ENCODE results near the gene HS3ST4.

The HS3ST4 gene

DNA sequence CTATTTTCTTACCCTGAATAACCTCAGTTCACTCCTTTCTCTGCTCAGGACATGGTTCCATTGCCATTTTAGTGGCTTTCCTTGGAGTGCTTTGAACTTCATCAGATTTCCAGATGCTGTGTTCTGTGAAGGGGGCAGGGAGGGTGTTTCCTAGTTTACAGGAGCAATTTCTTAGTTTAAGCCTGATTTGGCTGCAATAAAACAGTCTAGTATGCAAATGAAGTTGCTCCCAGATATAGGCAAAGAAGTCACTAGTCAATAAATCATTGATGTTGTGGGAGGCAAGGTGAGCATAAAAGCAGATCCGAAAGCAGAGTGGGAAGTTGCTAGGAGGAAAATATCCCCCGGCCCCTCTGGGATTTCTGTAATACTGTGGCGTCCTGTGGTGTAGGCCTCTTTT, 202.3 kb downstream of the HS3ST4 start:
- DNase-seq (ENCODE audit: low read depth in 3 of 3), result no peak

- DNase-seq (ENCODE audit: low read depth in 3 of 3), result no peak
Measured at GRCh38 chr16:25895380-25895779, 203.6 kb downstream of the HS3ST4 start.

- no peak for DNase-seq (ENCODE audit: low read depth in 3 of 3)
Measured at GRCh38 chr16:25896411-25896810, 204.7 kb downstream of the HS3ST4 start.

- no peak for DNase-seq (ENCODE audit: low read depth in 3 of 3)
Measured at GRCh38 chr16:25897702-25898101, 205.9 kb downstream of the HS3ST4 start.

GRCh38 chr16:25905810-25906209, 214.1 kb downstream of the HS3ST4 start:
- no peak for DNase-seq (ENCODE audit: low read depth in 3 of 3)

GRCh38 chr16:25910971-25911370, 219.2 kb downstream of the HS3ST4 start:
- DNase-seq (ENCODE audit: low read depth in 3 of 3), result no peak

- DNase-seq (ENCODE audit: low read depth in 3 of 3), result no peak
Measured at GRCh38 chr16:25912321-25912720, 220.6 kb downstream of the HS3ST4 start.

DNA sequence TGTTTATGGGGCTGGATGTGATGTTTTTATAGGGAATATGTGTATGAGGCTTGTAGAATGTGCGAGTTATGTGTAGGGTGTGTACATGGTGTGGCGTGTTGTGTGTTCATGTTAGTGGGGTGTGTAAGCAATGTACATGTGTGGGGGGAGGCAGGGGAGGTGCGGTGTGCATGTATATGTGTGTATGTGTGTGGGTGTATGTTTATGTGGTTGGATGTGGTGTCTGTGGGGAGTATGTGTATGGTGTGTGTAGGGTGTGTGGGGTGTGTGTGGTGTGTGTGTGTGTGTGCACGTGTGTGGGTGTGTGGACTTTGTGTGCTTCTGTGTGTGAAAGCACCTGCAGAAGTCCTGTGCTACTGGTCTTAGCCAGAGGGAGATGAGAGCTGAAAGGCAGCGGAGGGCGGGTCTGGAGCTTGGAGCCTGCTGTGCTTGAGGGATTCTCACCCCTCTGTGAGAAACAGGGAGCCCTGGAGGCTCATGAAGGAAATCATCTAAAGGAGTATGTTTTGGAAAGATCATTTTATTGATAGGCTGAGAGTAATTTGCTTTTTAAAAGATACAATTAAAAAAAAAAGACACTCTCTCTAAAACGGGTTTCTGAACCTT, 222.7 kb downstream of the HS3ST4 start:
- DNase-seq (ENCODE audit: low read depth in 3 of 3), result no peak

GRCh38 chr16:25916037-25916436, 224.3 kb downstream of the HS3ST4 start:
- DNase-seq (ENCODE audit: low read depth in 3 of 3), result no peak

DNA sequence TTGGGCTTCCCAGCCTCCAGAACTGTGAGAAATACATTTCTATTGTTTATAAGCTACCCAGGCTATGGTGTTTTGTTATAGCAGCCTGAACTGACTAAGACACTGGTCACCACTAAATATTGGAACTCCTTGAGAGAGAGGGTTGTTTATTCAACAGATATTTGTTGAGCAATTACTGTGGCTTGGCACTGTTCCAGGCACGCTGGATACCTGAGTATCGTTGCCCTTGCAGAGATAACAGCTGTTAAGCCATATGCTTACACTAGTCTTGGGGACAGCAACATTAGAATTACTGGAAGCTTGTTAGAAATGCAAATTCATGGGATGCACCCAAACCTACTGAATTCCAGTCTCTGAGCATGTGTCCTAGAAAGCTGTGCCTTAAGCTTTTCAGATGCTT, 230.7 kb downstream of the HS3ST4 start:
- no peak for DNase-seq (ENCODE audit: low read depth in 3 of 3)

DNA sequence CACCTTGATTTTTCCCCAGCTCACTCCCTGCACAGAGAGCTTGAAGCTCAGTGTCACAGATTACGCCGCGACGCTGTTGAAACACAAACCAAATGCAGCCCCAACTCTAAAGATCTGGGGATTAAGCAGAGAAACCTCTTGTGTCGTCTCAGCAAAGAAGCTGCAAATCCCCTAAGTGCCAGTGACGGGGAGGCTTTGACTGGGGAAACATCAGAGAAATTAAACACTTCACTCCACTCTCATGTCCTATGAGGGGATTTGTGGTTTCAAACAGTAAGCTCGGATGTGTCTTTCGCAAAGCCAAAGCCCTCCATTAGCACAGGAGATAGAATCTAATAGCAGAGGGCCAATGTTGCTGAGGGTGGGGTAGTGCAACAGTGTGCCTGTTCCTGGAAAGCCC, 233.7 kb downstream of the HS3ST4 start:
- DNase-seq (ENCODE audit: low read depth in 3 of 3), result no peak

- DNase-seq (ENCODE audit: low read depth in 3 of 3), result no peak
Measured at GRCh38 chr16:25931473-25932035, 239.8 kb downstream of the HS3ST4 start.

DNA sequence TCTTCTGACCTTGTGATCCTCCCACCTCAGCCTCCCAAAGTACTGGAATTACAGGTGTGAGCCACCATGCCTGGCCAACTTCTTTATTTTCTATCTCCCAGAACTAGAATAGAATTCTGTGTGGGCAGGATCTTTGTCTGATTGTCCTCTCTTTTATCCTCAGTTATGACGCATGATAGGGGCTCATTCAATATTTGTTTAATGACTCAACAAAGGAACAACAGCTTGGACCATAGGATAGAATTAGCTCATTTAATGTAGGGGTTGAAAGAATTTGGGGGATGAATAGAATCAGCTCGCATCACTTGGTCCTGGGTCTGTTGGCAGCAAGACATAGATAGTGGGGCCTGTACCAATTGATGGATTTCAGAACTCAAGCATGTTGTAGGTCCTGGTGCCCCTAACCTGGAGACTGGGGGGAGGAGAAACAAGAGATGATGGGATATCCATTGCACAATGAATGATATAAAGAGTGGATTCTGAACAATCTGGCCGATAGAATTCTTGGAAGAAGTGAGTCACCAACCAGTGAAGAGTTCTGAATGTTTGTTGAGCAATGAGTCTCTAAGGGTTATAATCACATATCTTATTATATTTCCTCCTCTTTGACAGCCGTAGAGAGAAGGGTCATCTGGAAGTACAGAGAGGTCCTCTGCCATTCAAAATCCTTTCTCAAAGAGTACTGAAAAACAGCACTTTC, 250.2 kb downstream of the HS3ST4 start:
- no peak for DNase-seq (ENCODE audit: low read depth in 3 of 3)

GRCh38 chr16:25950586-25951281, 259.0 kb downstream of the HS3ST4 start:
- no peak for DNase-seq (ENCODE audit: low read depth in 3 of 3)

DNA sequence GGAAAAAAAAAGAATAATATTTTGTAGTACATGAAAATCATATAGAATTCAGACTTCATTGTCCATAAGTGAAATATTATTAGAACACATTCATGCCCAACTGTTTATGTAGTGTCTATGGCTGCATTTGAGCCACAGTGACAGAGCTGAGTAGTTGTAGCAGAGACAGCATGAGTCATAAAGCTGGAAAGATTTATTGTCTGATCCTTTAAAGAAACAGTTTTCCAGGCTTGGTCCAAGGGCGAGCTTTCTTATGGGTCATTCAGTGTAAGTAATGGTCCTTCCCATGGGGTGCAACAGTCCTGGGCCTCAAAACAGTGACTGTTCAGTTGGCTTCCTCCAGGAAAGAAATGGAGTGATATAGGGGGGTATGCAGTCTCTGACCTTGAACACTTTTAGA, 260.2 kb downstream of the HS3ST4 start:
- no peak for DNase-seq (ENCODE audit: low read depth in 3 of 3)

GRCh38 chr16:25952983-25953382, 261.2 kb downstream of the HS3ST4 start:
- no peak for DNase-seq (ENCODE audit: low read depth in 3 of 3)

DNA sequence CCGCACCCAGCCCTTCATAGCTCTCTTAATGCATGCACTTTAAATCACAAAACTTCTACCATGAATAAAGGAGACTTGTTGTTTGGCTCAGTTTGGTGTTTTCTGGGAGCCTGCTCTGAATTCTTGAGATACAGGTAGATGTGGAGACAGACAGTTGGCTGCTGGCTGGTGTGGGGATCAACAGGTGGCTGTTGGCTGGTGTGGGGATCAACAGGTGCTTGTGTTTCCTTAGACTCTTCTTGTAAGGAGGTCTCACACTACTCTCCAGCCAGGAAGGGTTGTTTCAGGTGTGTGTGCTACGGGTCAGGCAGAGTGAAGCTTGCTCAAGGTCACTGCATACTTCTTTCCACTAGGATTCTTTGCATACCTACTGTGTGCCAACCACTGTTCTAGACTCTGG, 265.9 kb downstream of the HS3ST4 start:
- no peak for DNase-seq (ENCODE audit: low read depth in 3 of 3)

GRCh38 chr16:25959221-25959620, 267.5 kb downstream of the HS3ST4 start:
- no peak for DNase-seq (ENCODE audit: low read depth in 3 of 3)

DNA sequence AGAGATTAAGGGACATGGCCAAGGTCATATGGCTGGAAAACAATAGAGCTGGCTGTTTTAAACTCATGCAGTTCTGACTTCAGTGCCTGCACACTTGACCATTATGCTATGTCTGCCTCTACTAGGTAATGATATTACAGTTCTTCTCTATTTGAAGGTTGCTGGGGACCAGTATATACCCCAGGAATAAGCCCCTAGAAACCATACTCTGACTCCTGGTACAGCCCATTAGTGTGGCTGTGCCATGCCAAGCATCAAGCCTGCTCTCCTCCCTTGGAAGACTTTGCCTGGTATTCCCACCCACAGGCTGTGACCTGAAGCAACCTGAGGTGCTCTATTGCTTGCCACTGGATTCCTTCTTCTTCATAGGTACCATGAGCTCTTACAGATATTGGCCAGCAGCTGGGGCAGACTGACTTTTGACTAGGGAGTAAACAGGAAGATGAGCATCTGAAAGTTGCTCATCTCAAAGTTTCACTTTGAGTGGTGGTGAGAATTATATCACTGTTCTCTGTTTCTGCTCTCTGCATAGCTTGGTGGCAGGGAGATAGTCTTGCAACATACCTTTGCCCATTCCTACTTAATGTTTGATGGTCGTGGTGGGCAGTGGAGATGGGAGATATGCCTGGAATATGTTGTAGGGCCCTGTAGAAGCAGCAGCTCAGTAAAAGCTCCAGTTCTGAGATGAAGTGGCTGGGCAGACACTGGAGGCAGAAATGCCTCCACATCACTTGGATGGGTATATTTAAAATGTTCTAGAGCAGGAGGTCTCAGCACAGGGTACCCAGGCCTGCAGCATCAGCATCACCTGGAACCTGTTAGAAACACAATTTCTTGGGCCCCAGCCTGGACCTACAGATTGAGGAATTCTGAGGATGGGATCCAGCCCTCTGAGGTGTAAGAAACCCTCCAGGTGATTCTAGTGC, 274.7 kb downstream of the HS3ST4 start:
- DNase-seq (ENCODE audit: low read depth in 3 of 3), result peak in 1 of 3 donors; percentile 2

GRCh38 chr16:25977121-25977520, 285.4 kb downstream of the HS3ST4 start:
- no peak for DNase-seq (ENCODE audit: low read depth in 3 of 3)

- DNase-seq (ENCODE audit: low read depth in 3 of 3), result no peak
Measured at GRCh38 chr16:25978218-25978617, 286.5 kb downstream of the HS3ST4 start.

DNA sequence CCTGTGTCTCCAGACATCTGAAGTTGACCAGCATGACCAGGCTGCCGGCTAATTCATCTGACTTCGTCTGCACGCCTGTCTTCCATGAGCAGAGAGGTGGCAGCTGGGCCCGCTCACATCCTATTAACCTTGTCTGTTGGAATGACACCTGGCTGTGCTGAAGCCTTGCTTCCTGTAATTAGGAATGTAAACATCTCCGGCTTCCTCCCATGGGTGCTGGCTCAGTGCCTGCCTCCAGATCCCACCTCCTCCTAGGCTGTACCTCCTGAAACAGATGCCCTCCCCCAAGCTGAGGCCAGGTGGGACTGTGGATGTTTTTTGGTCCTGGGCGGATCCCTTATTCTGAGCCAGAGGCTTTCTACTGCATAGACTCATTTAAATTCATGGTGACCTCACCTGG, 296.3 kb downstream of the HS3ST4 start:
- DNase-seq (ENCODE audit: low read depth in 3 of 3), result no peak
